Measurements from ENCODE around the gene CSF1.

- no peak for TF ChIP-seq POLR2AphosphoS5 (IDR thresholded peaks at IDR 0.05)
- no peak for TF ChIP-seq POLR2A (IDR thresholded peaks at IDR 0.05)
- TF ChIP-seq CTCF (IDR thresholded peaks at IDR 0.05 in 8 of 11, conservative IDR thresholded peaks at IDR 0.05 in 3 of 11), result no peak
Measured at GRCh38 chr1:109974191-109974590, 63.5 kb downstream of the CSF1 start.
